Measurements from ENCODE around the gene CDH4.

CDH4 gene

DNA sequence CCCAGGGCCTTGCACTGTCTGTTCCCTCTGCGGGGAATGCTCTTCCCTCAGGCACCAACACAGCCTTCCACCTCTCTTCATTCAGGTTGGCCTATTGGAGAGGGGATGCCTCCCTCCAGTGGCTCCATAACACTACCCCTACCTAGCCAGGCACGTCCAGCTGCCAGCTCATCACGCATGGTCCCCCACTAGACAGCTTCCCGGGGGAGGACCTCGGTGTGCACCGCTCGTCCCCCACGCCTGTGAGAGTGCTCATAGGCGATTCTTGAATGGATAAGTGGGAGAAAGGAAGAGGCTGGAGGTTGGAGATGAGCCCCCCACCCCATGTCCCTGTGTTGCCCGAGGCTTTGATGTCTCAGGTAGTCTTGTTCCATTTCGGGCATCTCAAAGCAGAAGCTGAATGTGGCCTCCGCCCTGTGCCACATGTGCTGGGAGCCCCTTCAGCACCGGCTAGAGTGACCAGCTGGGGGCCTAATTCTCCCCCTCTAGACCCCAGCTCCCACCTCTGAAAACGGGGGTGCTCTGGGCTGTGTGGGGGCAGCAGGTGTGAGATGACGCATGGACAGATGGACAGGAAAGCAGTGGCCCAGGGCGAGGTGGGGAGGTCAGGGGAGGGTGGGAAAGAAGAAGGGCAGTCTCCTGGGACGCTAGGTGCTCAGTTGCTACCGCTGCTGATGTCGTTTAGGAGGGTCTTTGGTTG lies 480.6 kb downstream of the CDH4 start:
- DNase-seq (ENCODE audit: low read depth in 2 of 2) = no peak

DNA sequence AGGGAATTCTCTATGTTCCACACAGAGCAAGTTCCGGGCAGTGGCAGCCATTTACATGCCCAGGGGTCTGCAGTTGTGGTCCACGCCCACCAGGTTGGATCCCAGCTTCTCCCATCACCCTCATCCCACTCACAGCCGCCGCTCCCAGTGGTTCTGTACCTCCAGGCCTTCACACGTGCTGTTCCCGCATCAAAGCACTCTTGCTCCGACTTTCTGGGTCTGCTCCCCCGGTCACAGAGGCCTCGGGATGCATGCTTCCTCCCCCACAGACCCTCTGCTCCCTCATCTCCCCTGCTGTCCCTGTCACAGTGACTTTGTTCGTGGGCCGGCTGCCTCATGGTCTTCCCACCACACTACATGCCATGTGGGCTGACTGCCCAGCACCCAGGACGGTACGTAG lies 481.2 kb downstream of the CDH4 start:
- no peak for DNase-seq (ENCODE audit: low read depth in 2 of 2)

- no peak for DNase-seq (ENCODE audit: low read depth in 2 of 2)
Observed at GRCh38 chr20:61733891-61734732, 482.1 kb downstream of the CDH4 start.

DNA sequence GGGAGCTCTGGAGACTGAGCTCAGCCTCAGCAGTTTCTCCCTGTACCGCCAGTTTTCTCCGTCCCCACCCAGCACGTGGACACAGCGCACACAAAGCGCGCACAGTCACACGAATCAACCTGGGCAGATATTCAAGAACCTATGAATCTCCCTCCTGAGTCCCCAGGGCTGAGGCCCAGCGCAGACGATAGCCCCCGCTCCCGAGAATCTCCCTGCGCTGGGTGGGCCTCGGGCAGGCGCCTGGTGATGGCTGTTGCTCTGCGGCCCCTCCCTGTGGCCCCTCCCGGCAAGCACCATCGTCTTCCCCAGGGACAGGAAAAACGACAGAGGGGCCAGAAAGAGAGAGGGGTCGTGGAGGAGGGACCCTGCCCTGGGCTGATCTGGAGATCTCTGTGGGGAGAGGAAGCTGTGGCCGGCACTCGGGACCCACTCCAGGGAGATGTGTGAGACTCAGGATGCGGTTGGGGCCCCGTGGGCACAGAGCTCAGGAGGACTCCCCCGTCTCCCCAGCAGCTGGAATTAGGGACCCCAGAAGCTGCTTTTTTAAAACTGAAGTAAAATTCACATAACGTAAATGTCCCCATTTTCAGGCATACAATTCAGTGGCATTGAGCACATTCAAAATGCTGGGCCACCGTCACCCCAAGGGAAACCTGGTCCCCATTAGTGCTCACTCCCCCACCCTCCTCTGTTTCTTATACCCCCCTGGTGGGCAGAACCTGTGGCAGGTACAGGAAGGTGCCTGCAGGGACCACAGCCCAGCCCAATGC lies 482.9 kb downstream of the CDH4 start:
- no peak for DNase-seq (ENCODE audit: low read depth in 2 of 2)

- no peak for DNase-seq (ENCODE audit: low read depth in 2 of 2)
Observed at GRCh38 chr20:61735503-61735785, 483.4 kb downstream of the CDH4 start.

DNA sequence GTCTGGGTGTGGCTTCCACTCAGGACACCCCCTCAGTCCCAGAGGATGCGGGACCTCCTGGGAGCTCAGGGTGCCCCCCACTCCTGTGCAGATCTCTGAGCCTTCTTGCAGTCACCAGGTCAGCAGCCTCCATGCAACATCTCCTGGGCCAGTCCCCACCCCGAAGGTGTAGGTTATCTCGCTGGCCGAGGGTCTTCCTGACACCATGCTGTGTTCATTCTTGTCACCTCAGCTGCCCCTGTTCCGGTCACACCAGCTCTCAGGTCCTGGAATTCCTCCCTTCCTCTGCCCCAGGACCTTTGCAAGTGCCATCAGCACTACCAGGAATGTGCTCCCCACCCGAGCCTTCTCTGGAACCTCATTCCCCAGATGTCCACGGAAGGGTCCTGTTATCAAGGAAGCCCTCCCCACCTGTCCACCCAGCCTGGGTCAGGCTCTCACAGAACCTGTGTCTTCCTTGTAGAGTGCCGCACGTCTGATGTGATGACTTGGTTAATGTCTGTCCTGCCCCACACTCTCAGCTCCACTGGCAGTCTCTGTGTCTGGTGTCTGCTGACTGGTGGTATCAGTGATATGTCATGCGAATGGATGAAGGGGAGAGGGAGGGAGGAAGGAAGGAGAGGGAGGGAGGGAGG lies 484.1 kb downstream of the CDH4 start:
- no peak for DNase-seq (ENCODE audit: low read depth in 2 of 2)

- no peak for DNase-seq (ENCODE audit: low read depth in 2 of 2)
Observed at GRCh38 chr20:61736751-61737310, 484.8 kb downstream of the CDH4 start.

- DNase-seq (ENCODE audit: low read depth in 2 of 2) = no peak
Observed at GRCh38 chr20:61737346-61737745, 485.3 kb downstream of the CDH4 start.

- DNase-seq (ENCODE audit: low read depth in 2 of 2) = no peak
Observed at GRCh38 chr20:61737812-61738443, 485.9 kb downstream of the CDH4 start.

DNA sequence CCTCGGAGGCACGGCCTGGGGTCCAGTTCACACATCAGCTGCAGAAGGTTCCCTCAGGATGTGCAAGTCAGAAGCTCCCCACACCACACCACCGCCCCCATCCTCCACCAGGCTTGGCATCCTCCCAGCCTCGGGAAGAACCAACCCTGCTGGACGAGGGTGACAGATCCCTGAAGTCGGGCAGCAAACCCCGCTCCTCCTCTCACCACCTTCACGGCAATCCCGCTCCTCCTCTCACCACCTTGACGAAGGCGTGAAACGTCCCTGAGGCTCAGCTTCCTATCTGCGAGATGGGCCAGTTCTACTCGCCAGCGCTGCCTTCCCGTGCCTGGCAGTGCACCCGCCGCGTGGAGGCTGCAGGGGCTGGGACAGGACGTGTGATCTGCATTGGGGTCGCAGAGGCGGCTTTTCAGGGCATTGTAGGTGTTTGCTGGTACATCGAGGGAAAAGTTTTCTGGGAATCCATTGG lies 486.6 kb downstream of the CDH4 start:
- DNase-seq (ENCODE audit: low read depth in 2 of 2) = no peak

GRCh38 chr20:61739086-61739831 lies 487.2 kb downstream of the CDH4 start:
- no peak for DNase-seq (ENCODE audit: low read depth in 2 of 2)

- DNase-seq (ENCODE audit: low read depth in 2 of 2) = no peak
Observed at GRCh38 chr20:61739832-61740118, 487.7 kb downstream of the CDH4 start.

- no peak for DNase-seq (ENCODE audit: low read depth in 2 of 2)
Observed at GRCh38 chr20:61742097-61742825, 490.2 kb downstream of the CDH4 start.

GRCh38 chr20:61743606-61744005 lies 491.5 kb downstream of the CDH4 start:
- DNase-seq (ENCODE audit: low read depth in 2 of 2) = no peak

GRCh38 chr20:61744691-61745396 lies 492.8 kb downstream of the CDH4 start:
- DNase-seq (ENCODE audit: low read depth in 2 of 2) = no peak

GRCh38 chr20:61745397-61746146 lies 493.5 kb downstream of the CDH4 start:
- DNase-seq (ENCODE audit: low read depth in 2 of 2) = no peak

GRCh38 chr20:61746147-61746646 lies 494.1 kb downstream of the CDH4 start:
- no peak for DNase-seq (ENCODE audit: low read depth in 2 of 2)

- DNase-seq (ENCODE audit: low read depth in 2 of 2) = no peak
Observed at GRCh38 chr20:61746781-61747180, 494.7 kb downstream of the CDH4 start.

GRCh38 chr20:61748376-61748775 lies 496.3 kb downstream of the CDH4 start:
- DNase-seq (ENCODE audit: low read depth in 2 of 2) = no peak

All from stimulated activated CD4-positive, alpha-beta T cell treated with anti-CD3 and anti-CD28 coated beads, Interleukin-4, amount 100 ng/mL, for 48 hours (primary cell).